Karpas-422 (cell line): ENCODE measurements around the gene EIF4G3. TPM values are rescaled to one million over a fixed set of nuclear protein-coding genes. Genes with fewer than 3 reads are reported as not detected.

Source experiments
- DNase-seq: peaks from one replicate; pipeline ENCODE4 v3.0.0-alpha.2; 2015
- H2AFZ ChIP-seq: fragments of 200-600 bp; sonication (generic); 2 replicates; pipeline ENCODE4 v1.6.1; 2014; ENCODE audit warnings: antibody characterized with exemption, low read length, mixed read lengths
- H3K27ac ChIP-seq: fragments of 200-600 bp; sonication (generic); 2 replicates; pipeline ENCODE4 v1.5.1; 2014; ENCODE audit warnings: mild to moderate bottlenecking, low read length, moderate library complexity
- H3K27me3 ChIP-seq: fragments of 200-600 bp; sonication (generic); 2 replicates; pipeline ENCODE4 v1.6.1; 2014; ENCODE audit warnings: low read length, mixed read lengths
- H3K36me3 ChIP-seq: fragments of 200-600 bp; sonication (generic); 2 replicates; pipeline ENCODE4 v1.6.1; 2014; ENCODE audit warnings: low read length, mixed read lengths; ENCODE audit not compliant: insufficient read depth
- H3K4me1 ChIP-seq: fragments of 200-600 bp; sonication (generic); 2 replicates; pipeline ENCODE4 v1.6.1; 2014; ENCODE audit warnings: mild to moderate bottlenecking, low read length, mixed read lengths
- H3K4me2 ChIP-seq: fragments of 200-600 bp; sonication (generic); 2 replicates; pipeline ENCODE4 v1.6.1; 2014; ENCODE audit warnings: low read length, low read depth, mild to moderate bottlenecking; ENCODE audit not compliant: poor library complexity, severe bottlenecking
- H3K4me3 ChIP-seq: fragments of 200-600 bp; sonication (generic); 2 replicates; pipeline ENCODE4 v1.5.1; 2014; ENCODE audit warnings: mild to moderate bottlenecking, antibody characterized with exemption, low read length, mixed read lengths
- H3K79me2 ChIP-seq: fragments of 200-600 bp; sonication (generic); 2 replicates; pipeline ENCODE4 v1.6.1; 2014; ENCODE audit warnings: mild to moderate bottlenecking, low read length, mixed read lengths
- H3K9ac ChIP-seq: fragments of 200-600 bp; sonication (generic); 2 replicates; pipeline ENCODE4 v1.6.0; 2014; ENCODE audit warnings: low read length
- H3K9me2 ChIP-seq: fragments of 200-600 bp; sonication (generic), shearing (Covaris generic); replicated peaks from 2 replicates; pipeline ENCODE4 v1.6.0; 2014; ENCODE audit warnings: mild to moderate bottlenecking, low read length, moderate library complexity; ENCODE audit not compliant: insufficient read depth
- H3K9me3 ChIP-seq: fragments of 300-700, 200-600 bp; sonication (generic); 2 replicates; pipeline ENCODE4 v1.6.1; 2014; ENCODE audit warnings: low read length, mixed read lengths
- H4K20me1 ChIP-seq: fragments of 200-600 bp; sonication (generic); 2 replicates; pipeline ENCODE4 v1.6.1; 2014; ENCODE audit warnings: mild to moderate bottlenecking, antibody characterized with exemption, low read length, low read depth; ENCODE audit not compliant: insufficient read depth
- total RNA-seq: library from RNA; depleted of rRNA; stranded (reverse); fragments of >200 nt; shearing (Covaris generic); gene quantifications from 2 replicates; pipeline ENCODE4 v1.2.3, GENCODE V29; 2014; ENCODE audit warnings: low replicate concordance

The EIF4G3 gene
- total RNA-seq, 1 experiment from 2014 or later: 139 TPM

DNA sequence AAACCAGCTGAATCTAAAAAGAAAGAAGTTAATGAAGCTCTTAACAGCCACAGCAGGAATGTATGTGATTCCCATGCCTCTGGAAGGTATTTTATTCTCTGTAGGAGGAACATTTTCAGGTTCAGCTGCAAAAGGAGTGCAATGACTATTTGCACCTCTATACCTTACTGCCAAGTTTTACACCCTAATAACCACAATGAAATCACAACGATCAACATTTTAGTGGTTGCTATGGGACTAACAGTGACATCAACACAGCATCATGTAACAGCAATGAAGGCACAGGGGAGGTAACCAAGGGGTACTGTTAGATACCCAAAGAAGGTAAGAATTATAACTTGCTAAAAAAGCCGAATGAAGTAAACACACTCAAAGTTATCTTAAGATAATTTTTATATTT is 273.3 kb downstream of the EIF4G3 start:
- no peak overlapping the region for H3K4me2 ChIP-seq
- H2AFZ ChIP-seq: no peak overlapping the region
- no peak overlapping the region for H3K27ac ChIP-seq
- H3K27me3 ChIP-seq: no peaks in the 10 kb centered on the region
- no peak overlapping the region for H3K9ac ChIP-seq
- peaks cover 40% of the 10 kb centered on the region for H3K79me2 ChIP-seq
- H3K4me1 ChIP-seq: peaks cover 5% of the 10 kb centered on the region; the same call in 1 of the 2 replicates
- no peak overlapping the region for H3K4me3 ChIP-seq
- no peaks in the 10 kb centered on the region for H3K9me2 ChIP-seq
- H3K9me3 ChIP-seq: no peaks in the 10 kb centered on the region
- H3K36me3 ChIP-seq: peaks cover 13% of the 10 kb centered on the region
- no peaks in the 10 kb centered on the region for H4K20me1 ChIP-seq
- DNase-seq: no peak

DNA sequence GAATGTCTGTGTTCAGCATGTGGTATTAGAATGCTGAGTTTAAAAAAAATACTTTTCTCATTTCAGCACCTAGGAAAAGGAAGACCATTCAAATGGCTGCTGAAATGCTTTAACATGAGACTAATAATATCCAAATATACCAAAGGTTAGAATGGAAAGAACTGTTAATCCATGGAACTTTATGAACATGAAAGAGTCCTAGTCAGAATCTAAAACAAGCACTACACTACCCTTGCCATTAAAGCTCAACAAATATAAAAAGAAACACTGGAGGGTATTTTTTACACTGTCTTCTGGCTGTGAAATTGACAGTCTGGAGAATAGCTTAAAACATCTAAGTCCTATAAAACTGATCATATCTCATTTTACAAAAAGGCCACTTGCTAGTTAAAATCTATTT is 276.6 kb downstream of the EIF4G3 start:
- Histone ChIP-seq H4K20me1 (no peaks in the 10 kb centered on the region), H3K27ac (no peak overlapping the region), H3K9me2 (no peaks in the 10 kb centered on the region), H3K4me2 (no peak overlapping the region), H3K9me3 (no peaks in the 10 kb centered on the region), H3K27me3 (no peaks in the 10 kb centered on the region), H2AFZ (no peak overlapping the region), H3K36me3 (peaks cover 15% of the 10 kb centered on the region), H3K4me3 (no peak overlapping the region), H3K4me1 (peaks cover 5% of the 10 kb centered on the region; the same call in 1 of the 2 replicates), H3K9ac (no peak overlapping the region), H3K79me2 (peaks cover 29% of the 10 kb centered on the region)
- DNase-seq: no peak

DNA sequence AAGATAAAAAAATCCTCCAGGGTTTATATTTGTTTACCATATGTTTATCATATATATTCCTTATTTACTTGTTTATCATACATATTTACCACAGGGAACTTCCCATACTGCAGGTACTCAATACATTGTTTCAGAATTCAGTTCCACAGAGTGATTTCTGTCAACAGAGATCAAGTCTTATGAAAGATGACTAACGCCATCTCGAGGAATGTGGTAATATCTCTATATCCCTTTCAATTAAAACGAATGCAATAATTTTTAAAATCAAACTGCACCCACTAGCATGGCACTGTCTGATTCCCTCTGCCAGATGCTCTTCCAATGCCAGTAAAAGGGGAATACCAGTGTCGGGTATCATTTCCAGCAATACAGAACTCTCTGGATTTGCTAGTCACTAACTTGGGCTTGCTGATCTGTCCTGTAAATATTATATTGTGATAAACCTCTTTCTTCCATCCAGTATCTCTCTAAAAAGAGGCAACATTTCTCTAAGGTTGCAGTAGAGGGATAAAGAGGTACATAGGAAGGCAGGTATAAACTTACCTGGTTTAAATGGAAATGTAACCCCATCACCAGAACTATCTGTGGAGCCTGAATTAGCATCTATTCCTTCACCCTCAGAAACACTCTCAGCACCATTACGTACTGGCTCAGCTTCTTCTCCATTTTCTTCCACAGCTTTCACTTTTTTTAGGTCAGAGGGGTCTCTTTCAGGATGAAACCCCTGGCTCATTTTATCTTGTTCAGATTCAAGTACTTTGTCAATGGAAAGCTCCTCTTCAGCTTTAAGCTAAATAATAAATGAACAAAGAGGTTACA is 277.3 kb downstream of the EIF4G3 start:
- no peak overlapping the region for H2AFZ ChIP-seq
- peaks cover 5% of the 10 kb centered on the region; the same call in 1 of the 2 replicates for H3K4me1 ChIP-seq

DNA sequence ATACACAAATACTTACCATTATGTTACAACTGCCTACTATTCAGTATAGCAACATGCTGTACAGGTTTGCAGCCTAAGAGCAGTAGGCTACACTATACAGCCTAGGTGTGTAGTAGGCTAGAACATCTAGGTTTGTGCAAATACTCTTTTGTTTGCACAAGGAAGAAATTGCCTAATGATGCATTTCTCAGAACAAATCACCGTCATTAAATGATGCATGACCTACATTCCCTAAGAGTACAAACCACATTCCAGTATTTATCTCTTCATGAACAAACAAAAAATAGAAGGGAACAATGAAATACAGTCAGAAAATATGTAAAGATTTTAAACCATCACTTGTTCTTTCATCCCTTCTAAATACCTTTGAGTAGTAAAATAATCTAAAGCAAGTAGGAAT is 279.9 kb downstream of the EIF4G3 start:
- Histone ChIP-seq H2AFZ (no peak overlapping the region), H3K9me3 (no peaks in the 10 kb centered on the region), H3K79me2 (peaks cover 23% of the 10 kb centered on the region), H3K9me2 (no peaks in the 10 kb centered on the region), H3K4me1 (peaks cover 5% of the 10 kb centered on the region; the same call in 1 of the 2 replicates), H3K36me3 (peaks cover 36% of the 10 kb centered on the region), H3K27me3 (no peaks in the 10 kb centered on the region), H4K20me1 (no peaks in the 10 kb centered on the region), H3K27ac (no peak overlapping the region), H3K4me3 (no peak overlapping the region), H3K9ac (no peak overlapping the region), H3K4me2 (no peak overlapping the region)
- DNase-seq: no peak

More for the DNA sequence above, 277.3 kb downstream of the EIF4G3 start:
- no peak for DNase-seq
- Histone ChIP-seq H4K20me1 (no peaks in the 10 kb centered on the region), H3K9ac (no peak overlapping the region), H3K9me3 (no peaks in the 10 kb centered on the region), H3K27ac (no peak overlapping the region), H3K4me3 (no peak overlapping the region), H3K4me2 (no peak overlapping the region), H3K9me2 (no peaks in the 10 kb centered on the region), H3K79me2 (peaks cover 25% of the 10 kb centered on the region), H3K27me3 (no peaks in the 10 kb centered on the region), H3K36me3 (peaks cover 15% of the 10 kb centered on the region)

DNA sequence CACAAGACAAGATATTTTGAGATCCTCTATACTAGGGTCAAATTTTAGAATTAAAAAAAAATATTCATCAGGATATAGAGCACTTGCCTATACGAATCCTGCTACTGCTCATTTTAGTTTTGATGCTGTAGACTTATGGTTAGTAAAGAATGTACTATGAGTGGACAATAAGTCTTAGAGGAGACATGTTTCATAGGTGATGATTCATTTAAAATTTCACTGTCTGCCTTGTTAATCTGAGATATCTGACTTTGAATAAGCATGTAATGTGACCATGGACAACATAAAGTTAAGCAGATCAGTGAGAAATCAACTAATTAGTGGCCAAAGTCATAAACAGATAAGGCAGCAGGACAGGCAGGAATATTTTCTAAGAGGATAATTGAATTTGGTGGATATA is 282.8 kb downstream of the EIF4G3 start:
- Histone ChIP-seq H3K79me2 (peaks cover 7% of the 10 kb centered on the region), H4K20me1 (no peaks in the 10 kb centered on the region), H2AFZ (no peak overlapping the region), H3K9ac (no peak overlapping the region), H3K4me2 (no peak overlapping the region), H3K9me3 (no peaks in the 10 kb centered on the region), H3K4me3 (no peak overlapping the region), H3K27me3 (no peaks in the 10 kb centered on the region), H3K27ac (no peak overlapping the region), H3K4me1 (no peaks in the 10 kb centered on the region), H3K36me3 (peaks cover 35% of the 10 kb centered on the region), H3K9me2 (no peaks in the 10 kb centered on the region)
- no peak for DNase-seq

DNA sequence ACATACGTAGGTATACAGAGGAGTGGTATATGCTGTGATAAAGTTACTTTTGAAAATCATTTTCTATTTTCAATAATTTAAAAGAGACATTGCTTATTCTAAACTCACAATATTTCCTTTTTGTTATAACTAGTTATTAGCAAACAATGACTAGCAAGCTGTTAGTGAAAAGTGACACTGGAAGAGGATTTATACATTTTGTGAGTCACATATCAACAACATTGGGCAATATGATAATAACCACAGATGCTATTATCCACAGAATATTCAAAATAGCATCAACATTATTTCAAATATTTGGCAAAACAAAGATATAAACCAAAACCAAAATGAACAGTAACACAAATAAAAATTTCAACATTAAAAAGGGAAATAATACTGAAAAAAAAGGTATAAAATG is 285.6 kb downstream of the EIF4G3 start:
- H3K79me2 ChIP-seq: peaks cover 3% of the 10 kb centered on the region; the same call in 1 of the 2 replicates
- no peak overlapping the region for H3K4me2 ChIP-seq
- no peaks in the 10 kb centered on the region for H3K9me2 ChIP-seq
- no peaks in the 10 kb centered on the region for H3K4me1 ChIP-seq
- no peak overlapping the region for H3K27ac ChIP-seq
- no peak for DNase-seq
- H3K4me3 ChIP-seq: no peak overlapping the region
- no peaks in the 10 kb centered on the region for H3K9me3 ChIP-seq
- no peak overlapping the region for H2AFZ ChIP-seq
- peaks cover 40% of the 10 kb centered on the region for H3K36me3 ChIP-seq
- H3K27me3 ChIP-seq: no peaks in the 10 kb centered on the region
- no peak overlapping the region for H3K9ac ChIP-seq
- no peaks in the 10 kb centered on the region for H4K20me1 ChIP-seq

DNA sequence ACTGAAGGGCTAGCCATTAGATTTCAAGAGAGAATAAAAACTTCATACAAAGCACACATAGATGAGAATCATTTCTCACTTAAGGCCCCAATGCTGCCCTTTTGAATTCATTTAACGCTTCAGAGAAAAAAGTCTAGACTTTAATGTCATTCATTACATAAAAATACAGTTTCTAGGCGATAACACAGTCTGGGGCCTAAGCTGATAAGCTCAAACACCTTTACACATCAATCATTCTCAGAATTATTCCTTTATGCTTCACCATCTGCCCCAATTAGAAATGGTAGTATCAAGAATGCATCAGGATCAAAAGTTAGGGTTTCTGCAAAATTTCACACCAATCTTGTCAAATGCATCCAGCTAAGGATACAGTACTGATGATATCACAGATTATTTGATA is 289.5 kb downstream of the EIF4G3 start:
- no peaks in the 10 kb centered on the region for H3K27me3 ChIP-seq
- H3K79me2 ChIP-seq: peaks cover 3% of the 10 kb centered on the region; the same call in 1 of the 2 replicates
- peaks cover 30% of the 10 kb centered on the region; the same call in 1 of the 2 replicates for H3K36me3 ChIP-seq
- no peak overlapping the region for H2AFZ ChIP-seq
- no peaks in the 10 kb centered on the region for H3K9me3 ChIP-seq
- no peaks in the 10 kb centered on the region for H3K9me2 ChIP-seq
- DNase-seq: no peak
- H3K4me2 ChIP-seq: no peak overlapping the region
- H3K4me3 ChIP-seq: no peak overlapping the region
- H3K27ac ChIP-seq: no peak overlapping the region
- no peak overlapping the region for H3K9ac ChIP-seq
- H4K20me1 ChIP-seq: no peaks in the 10 kb centered on the region
- H3K4me1 ChIP-seq: no peaks in the 10 kb centered on the region

DNA sequence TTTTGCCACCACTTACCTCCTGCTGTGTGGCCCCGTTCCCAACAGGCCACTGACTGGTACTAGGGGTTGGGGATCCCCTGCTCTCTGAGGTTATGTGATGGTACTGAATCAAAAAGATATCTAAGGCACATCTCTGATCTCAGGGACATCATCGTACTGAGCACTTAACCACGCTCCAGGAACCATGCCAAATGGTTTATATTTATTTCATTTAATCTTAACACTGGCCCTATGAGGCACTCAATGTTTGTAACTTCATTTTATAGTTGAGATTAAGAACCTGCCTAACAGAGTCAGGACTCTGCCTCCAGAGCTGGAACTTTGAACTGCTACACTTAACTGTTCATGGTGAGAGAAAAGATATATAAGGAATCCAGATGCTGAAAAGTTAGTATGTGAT is 291.6 kb downstream of the EIF4G3 start:
- H3K27me3 ChIP-seq: no peaks in the 10 kb centered on the region
- H3K4me2 ChIP-seq: no peak overlapping the region
- H3K9me2 ChIP-seq: no peaks in the 10 kb centered on the region
- no peaks in the 10 kb centered on the region for H4K20me1 ChIP-seq
- peaks cover 3% of the 10 kb centered on the region; the same call in 1 of the 2 replicates for H3K79me2 ChIP-seq
- H3K36me3 ChIP-seq: peaks cover 23% of the 10 kb centered on the region; the same call in 1 of the 2 replicates
- no peak for DNase-seq
- H3K9me3 ChIP-seq: no peaks in the 10 kb centered on the region
- no peak overlapping the region for H3K27ac ChIP-seq
- H3K9ac ChIP-seq: no peak overlapping the region
- no peaks in the 10 kb centered on the region for H3K4me1 ChIP-seq
- no peak overlapping the region for H2AFZ ChIP-seq
- H3K4me3 ChIP-seq: no peak overlapping the region
